CD4-positive, CD25-positive, alpha-beta regulatory T cell (primary cell): ENCODE data around the gene EXOC4. TPM values are rescaled to one million over a fixed set of nuclear protein-coding genes. Genes with fewer than 3 reads are reported as not detected.

Experiments
- ATAC-seq, 2 donors: fragments of 150-1000 bp; cut with Tn5 transposase; one replicate each; pipeline ENCODE4 v1.10.0; 2021; ENCODE audit warnings: low read depth in 2 of 2, moderate number of reproducible peaks in 2 of 2, moderate library complexity in 1 of 2
- DNase-seq, 3 donors: peaks; one replicate each; pipeline versions ENCODE4 v3.0.0 to v3.0.0-alpha.2; 2012 to 2022; ENCODE audit warnings: mixed read lengths in 1 of 3
- H3K27ac ChIP-seq: one replicate; pipeline ENCODE4 v1.7.0; 2013; ENCODE audit warnings: mild to moderate bottlenecking, low read length; ENCODE audit not compliant: insufficient read depth, poor library complexity, severe bottlenecking
- H3K27me3 ChIP-seq: one replicate; pipeline ENCODE4 v1.7.0; 2013; ENCODE audit warnings: low read length; ENCODE audit not compliant: control insufficient read depth, insufficient read depth
- H3K36me3 ChIP-seq: one replicate; pipeline ENCODE4 v1.7.0; 2013; ENCODE audit warnings: mild to moderate bottlenecking, low read length, moderate library complexity; ENCODE audit not compliant: control insufficient read depth, insufficient read depth
- H3K4me1 ChIP-seq: 2 replicates; pipeline ENCODE4 v1.7.0; 2013; ENCODE audit warnings: mild to moderate bottlenecking, low read length; ENCODE audit not compliant: insufficient read depth, control insufficient read depth, poor library complexity, severe bottlenecking
- H3K4me3 ChIP-seq: one replicate; pipeline ENCODE4 v1.7.0; 2013; ENCODE audit warnings: low read depth, mild to moderate bottlenecking, low read length, moderate library complexity
- H3K9me3 ChIP-seq, 2 experiments: 1 replicate in 1 of 2; 2 replicates in 1 of 2; pipeline ENCODE4 v1.7.0; 2013; ENCODE audit warnings: low read length in 2 of 2, mild to moderate bottlenecking in 1 of 2, moderate library complexity in 1 of 2; ENCODE audit not compliant: control insufficient read depth in 2 of 2
- H3K27ac Mint-ChIP-seq, 3 donors: one replicate each; pipeline ENCODE4 v1.8.0; 2020 to 2022; ENCODE audit warnings: mild to moderate bottlenecking in 3 of 3, mixed read lengths in 3 of 3, moderate library complexity in 2 of 3
- H3K27me3 Mint-ChIP-seq: one replicate; pipeline ENCODE4 v1.8.0; 2022; ENCODE audit warnings: mild to moderate bottlenecking, mixed read lengths
- H3K36me3 Mint-ChIP-seq: one replicate; pipeline ENCODE4 v1.8.0; 2020; ENCODE audit warnings: mixed read lengths
- H3K4me1 Mint-ChIP-seq, 4 donors: one replicate each; pipeline ENCODE4 v1.8.0; 2020 to 2022; ENCODE audit warnings: mixed read lengths in 4 of 4, mild to moderate bottlenecking in 1 of 4
- H3K4me3 Mint-ChIP-seq, 4 donors: one replicate each; pipeline ENCODE4 v1.8.0; 2020 to 2022; ENCODE audit warnings: mild to moderate bottlenecking in 4 of 4, mixed read lengths in 4 of 4, moderate library complexity in 3 of 4
- H3K9me3 Mint-ChIP-seq, 7 donors: one replicate each; pipeline ENCODE4 v1.8.0; 2020 to 2022; ENCODE audit warnings: mixed read lengths in 7 of 7, mild to moderate bottlenecking in 3 of 7, moderate library complexity in 2 of 7
- polyA plus RNA-seq, 4 donors: library from polyadenylated mRNA; unstranded; fragments of 300-500 nt; fragmentation: Illumina TruSeq; gene quantifications; one replicate each; pipeline ENCODE4 v1.2.3, GENCODE V29; 2021
- total RNA-seq: library from RNA; stranded (reverse); gene quantifications from one replicate; pipeline ENCODE4 v1.2.3, GENCODE V29; 2022

EXOC4 gene
- total and polyA plus RNA-seq, 5 donors from 2014 or later, result 39.1 to 118 (median 52.2) TPM

GRCh38 chr7:133746847-133747246, 494.0 kb downstream of the EXOC4 start:
- H3K4me1 Mint-ChIP-seq, result peaks cover 0 to 2% (median 0%) of the 10 kb centered on the region in 4 donors
- Histone ChIP-seq H3K36me3 (no peaks in the 10 kb centered on the region), H3K4me3 (no peak overlapping the region), H3K27me3 (no peaks in the 10 kb centered on the region), H3K9me3 (no peaks in the 10 kb centered on the region), H3K4me1 (no peaks in the 10 kb centered on the region), H3K27ac (no peak overlapping the region)
- peaks cover 7% of the 10 kb centered on the region for H3K36me3 Mint-ChIP-seq
- no peak for DNase-seq
- no peaks in the 10 kb centered on the region for H3K27me3 Mint-ChIP-seq
- peaks cover 0 to 1% (median 0%) of the 10 kb centered on the region in 7 donors for H3K9me3 Mint-ChIP-seq
- no peak overlapping the region for H3K27ac Mint-ChIP-seq
- no peak for ATAC-seq
- H3K4me3 Mint-ChIP-seq, result no peak overlapping the region

DNA sequence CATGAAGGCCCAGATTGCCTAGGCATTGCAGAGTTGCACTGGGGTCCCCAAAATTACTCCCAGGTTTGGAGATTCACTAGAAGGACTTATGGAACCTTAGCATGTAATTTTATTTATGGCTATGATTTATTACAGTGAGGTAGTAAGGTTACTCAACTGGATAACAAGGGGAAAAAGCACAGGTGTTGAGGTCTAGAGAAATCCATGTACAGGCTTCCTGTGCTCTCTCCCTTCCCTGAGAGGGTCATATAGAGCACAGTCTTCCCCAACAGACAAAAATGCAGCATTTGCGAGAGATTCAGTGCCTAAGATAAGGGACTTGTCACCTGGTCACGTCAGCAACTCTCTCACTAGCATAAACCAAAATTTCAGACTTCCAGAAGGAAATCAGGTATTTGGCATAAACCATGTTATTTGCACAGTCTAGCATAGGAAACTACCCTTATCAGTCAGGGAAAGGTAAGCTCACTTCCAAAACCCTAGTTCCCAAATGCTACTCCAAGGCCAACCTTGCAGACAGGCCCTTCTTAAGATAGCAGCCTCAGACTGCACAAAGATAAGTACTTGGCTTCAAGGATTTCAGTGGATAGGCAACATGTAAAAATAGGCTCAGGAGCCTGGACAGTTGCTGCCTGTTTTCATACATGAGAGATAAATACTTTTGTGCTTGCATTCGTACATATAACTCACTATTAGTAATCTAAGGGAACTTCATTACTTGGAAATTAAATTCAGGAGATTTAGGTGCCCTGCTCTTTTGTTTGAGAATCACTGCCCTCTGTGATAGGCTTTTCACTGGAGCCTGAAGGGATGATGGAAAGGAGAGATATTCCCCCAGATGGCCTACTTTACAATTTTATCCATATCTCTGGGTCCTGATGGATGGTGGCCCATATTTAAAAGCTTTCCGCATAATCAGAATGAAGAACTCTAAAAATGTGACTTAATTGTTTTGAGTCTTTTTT, 495.8 kb downstream of the EXOC4 start:
- Histone ChIP-seq H3K9me3 (no peaks in the 10 kb centered on the region), H3K36me3 (peaks cover 2% of the 10 kb centered on the region), H3K4me1 (no peaks in the 10 kb centered on the region), H3K4me3 (no peak overlapping the region), H3K27ac (no peak overlapping the region), H3K27me3 (no peaks in the 10 kb centered on the region)
- Mint-ChIP-seq H3K36me3 (peaks cover 12% of the 10 kb centered on the region), H3K4me1 (peaks cover 0 to 7% (median under 1%) of the 10 kb centered on the region in 4 donors), H3K27me3 (no peaks in the 10 kb centered on the region), H3K4me3 (peak overlapping the region in 1 of 4 donors; percentile 7), H3K27ac (no peak overlapping the region), H3K9me3 (peaks cover 0 to 1% (median 0%) of the 10 kb centered on the region in 7 donors)
- ATAC-seq (no peak), DNase-seq (no peak)

DNA sequence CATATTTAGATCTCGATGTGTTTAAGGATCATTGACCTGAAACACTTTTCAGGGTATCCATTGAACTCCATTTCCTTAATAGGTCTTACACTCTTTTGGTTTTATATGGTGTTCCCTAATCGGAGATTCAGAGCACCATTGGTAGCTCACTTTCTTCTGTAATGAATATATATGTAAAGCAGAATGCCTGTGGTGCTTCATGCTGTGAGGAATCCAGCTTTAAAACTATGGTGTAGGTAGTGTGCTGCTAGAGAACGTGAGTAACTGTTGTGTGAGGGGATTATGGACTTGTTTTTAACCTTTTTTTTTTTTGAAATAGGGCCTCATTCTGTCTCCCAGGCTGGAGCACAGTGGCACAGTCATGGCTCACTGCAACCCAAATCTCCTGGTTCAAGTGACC, 497.4 kb downstream of the EXOC4 start:
- Histone ChIP-seq H3K36me3 (peaks cover 2% of the 10 kb centered on the region), H3K4me3 (no peak overlapping the region), H3K4me1 (no peaks in the 10 kb centered on the region), H3K27ac (no peak overlapping the region), H3K27me3 (no peaks in the 10 kb centered on the region), H3K9me3 (no peaks in the 10 kb centered on the region)
- no peak for ATAC-seq
- no peak for DNase-seq
- H3K4me1 Mint-ChIP-seq, result peaks cover 0 to 7% (median 0%) of the 10 kb centered on the region in 4 donors
- no peaks in the 10 kb centered on the region for H3K27me3 Mint-ChIP-seq
- H3K4me3 Mint-ChIP-seq, result no peak overlapping the region
- H3K27ac Mint-ChIP-seq, result no peak overlapping the region
- peaks cover 0 to 1% (median 0%) of the 10 kb centered on the region in 7 donors for H3K9me3 Mint-ChIP-seq
- H3K36me3 Mint-ChIP-seq, result peaks cover 9% of the 10 kb centered on the region

DNA sequence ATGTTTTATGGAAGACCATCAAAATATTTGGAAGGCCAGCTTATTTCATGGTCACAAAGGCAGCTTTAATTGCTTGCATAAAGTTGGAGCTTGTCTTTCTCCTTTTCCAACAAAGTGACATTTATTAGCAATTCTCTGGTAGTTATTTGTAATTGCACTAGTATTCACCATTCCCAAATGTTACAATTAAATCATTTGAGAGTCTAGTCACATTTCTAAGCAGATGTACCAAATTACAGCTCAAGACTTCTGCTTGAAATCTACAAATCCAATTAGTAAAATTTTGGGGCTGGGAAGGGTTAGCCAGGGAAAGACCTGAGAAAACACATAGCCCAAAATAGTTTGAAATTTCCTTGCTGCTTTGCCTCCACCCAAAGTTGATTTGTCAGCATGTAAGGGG, 498.2 kb downstream of the EXOC4 start:
- peaks cover 2% of the 10 kb centered on the region for H3K36me3 ChIP-seq
- Mint-ChIP-seq H3K4me3 (no peak overlapping the region), H3K27me3 (no peaks in the 10 kb centered on the region), H3K27ac (no peak overlapping the region), H3K36me3 (peaks cover 9% of the 10 kb centered on the region), H3K9me3 (peaks cover 0 to 3% (median 0%) of the 10 kb centered on the region in 7 donors), H3K4me1 (peaks cover 0 to 7% (median 1%) of the 10 kb centered on the region in 4 donors)
- DNase-seq, result no peak
- H3K27me3 ChIP-seq, result no peaks in the 10 kb centered on the region
- no peaks in the 10 kb centered on the region for H3K9me3 ChIP-seq
- no peak overlapping the region for H3K4me3 ChIP-seq
- ATAC-seq, result no peak
- H3K27ac ChIP-seq, result no peak overlapping the region
- H3K4me1 ChIP-seq, result no peaks in the 10 kb centered on the region

- H3K27me3 ChIP-seq, result no peaks in the 10 kb centered on the region
- Mint-ChIP-seq H3K9me3 (peaks cover 0 to 3% (median 0%) of the 10 kb centered on the region in 7 donors), H3K4me1 (peaks cover 0 to 7% (median 1%) of the 10 kb centered on the region in 4 donors), H3K36me3 (peaks cover 22% of the 10 kb centered on the region), H3K27me3 (no peaks in the 10 kb centered on the region), H3K27ac (no peak overlapping the region), H3K4me3 (no peak overlapping the region)
- no peaks in the 10 kb centered on the region for H3K4me1 ChIP-seq
- H3K4me3 ChIP-seq, result no peak overlapping the region
- no peaks in the 10 kb centered on the region for H3K9me3 ChIP-seq
- no peak for ATAC-seq
- H3K36me3 ChIP-seq, result peaks cover 2% of the 10 kb centered on the region
- DNase-seq, result no peak
- H3K27ac ChIP-seq, result no peak overlapping the region
Observed at GRCh38 chr7:133753513-133753912, 500.6 kb downstream of the EXOC4 start.

DNA sequence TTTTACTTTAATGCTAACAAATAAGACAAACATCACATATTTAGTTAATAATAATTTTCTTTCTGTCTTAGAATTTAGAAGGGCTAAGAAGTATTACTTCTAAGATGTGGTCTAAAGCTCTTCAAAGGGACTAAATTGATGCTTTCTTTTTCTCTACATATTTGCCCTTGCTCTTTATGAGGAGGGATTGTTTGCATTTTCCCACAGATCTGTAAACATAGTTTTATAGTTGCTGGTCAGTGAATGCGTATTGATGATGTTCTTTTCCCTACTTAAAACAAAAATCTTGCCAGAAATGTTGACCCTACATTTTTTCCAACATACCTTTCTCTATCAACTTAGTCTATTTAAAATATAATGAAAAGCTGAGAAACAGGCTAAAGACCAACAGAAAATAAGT, 501.8 kb downstream of the EXOC4 start:
- peaks cover 2% of the 10 kb centered on the region for H3K36me3 ChIP-seq
- no peak for ATAC-seq

GRCh38 chr7:133755901-133756300, 503.0 kb downstream of the EXOC4 start:
- ATAC-seq (no peak), DNase-seq (no peak)
- H3K4me1 ChIP-seq, result no peaks in the 10 kb centered on the region
- peaks cover 0 to 7% (median 3%) of the 10 kb centered on the region in 4 donors for H3K4me1 Mint-ChIP-seq
- no peaks in the 10 kb centered on the region for H3K27me3 ChIP-seq
- no peaks in the 10 kb centered on the region for H3K9me3 ChIP-seq
- H3K27ac Mint-ChIP-seq, result no peak overlapping the region
- H3K4me3 Mint-ChIP-seq, result no peak overlapping the region
- peaks cover 18% of the 10 kb centered on the region for H3K36me3 Mint-ChIP-seq
- H3K27me3 Mint-ChIP-seq, result no peaks in the 10 kb centered on the region
- H3K9me3 Mint-ChIP-seq, result peaks cover 0 to 1% (median 0%) of the 10 kb centered on the region in 7 donors
- peaks cover 2% of the 10 kb centered on the region for H3K36me3 ChIP-seq
- H3K4me3 ChIP-seq, result no peak overlapping the region
- no peak overlapping the region for H3K27ac ChIP-seq

More for the DNA sequence above, 501.8 kb downstream of the EXOC4 start:
- H3K27ac Mint-ChIP-seq, result no peak overlapping the region
- H3K4me1 Mint-ChIP-seq, result peaks cover 0 to 7% (median 1%) of the 10 kb centered on the region in 4 donors
- H3K27me3 ChIP-seq, result no peaks in the 10 kb centered on the region
- DNase-seq, result no peak
- peaks cover 18% of the 10 kb centered on the region for H3K36me3 Mint-ChIP-seq
- no peak overlapping the region for H3K4me3 Mint-ChIP-seq
- H3K9me3 ChIP-seq, result no peaks in the 10 kb centered on the region
- no peak overlapping the region for H3K4me3 ChIP-seq
- no peaks in the 10 kb centered on the region for H3K27me3 Mint-ChIP-seq
- peaks cover 0 to 3% (median 0%) of the 10 kb centered on the region in 7 donors for H3K9me3 Mint-ChIP-seq
- no peak overlapping the region for H3K27ac ChIP-seq
- no peaks in the 10 kb centered on the region for H3K4me1 ChIP-seq
